H1 (cell line): Measurements from ENCODE around the gene PRODH2. TPM values are rescaled to one million over a fixed set of nuclear protein-coding genes. Genes with fewer than 3 reads are reported as not detected.
A peak's percentile ranks its signal among the peaks of the same experiment; 100 is the strongest.

Source experiments
- CTCF ChIA-PET: fragments of 300-600 bp; sonication (Branson Sonifier 250); formaldehyde crosslinking; loops from one replicate; lab custom pipeline; 2021; ENCODE audit not compliant: partially characterized antibody; lab: Charles Lee
- POLR2A ChIA-PET: fragments of 300-600 bp; sonication (Branson Sonifier 250); formaldehyde crosslinking; loops from one replicate; lab custom pipeline; 2021; ENCODE audit warnings: inconsistent platforms; ENCODE audit not compliant: partially characterized antibody; lab: Charles Lee
- DNase-seq, 2 experiments: peaks; one replicate each; pipeline versions ENCODE4 v3.0.0 to v3.0.0-alpha.2; 2010 to 2022; ENCODE audit warnings: low spot score in 2 of 2, low read depth in 1 of 2, mixed read lengths in 1 of 2
- FAIRE-seq: peaks from 2 replicates; lab custom pipeline; 2011; peaks lifted over from hg19 to GRCh38; lab: Jason Lieb, UNC
- H2AFZ ChIP-seq: 2 replicates; pipeline ENCODE4 v1.8.1; 2012; ENCODE audit warnings: low read length, inconsistent platforms
- H2AK5ac ChIP-seq: 2 replicates; pipeline ENCODE4 v1.6.1; 2013; ENCODE audit warnings: low read depth, low read length
- H2BK120ac ChIP-seq: replicated peaks from 2 replicates; pipeline ENCODE3; 2013; ENCODE audit warnings: low read depth, low read length, inconsistent platforms
- H2BK12ac ChIP-seq: 2 replicates; pipeline ENCODE4 v1.6.1; 2013; ENCODE audit warnings: low read depth, low read length
- H2BK15ac ChIP-seq: 2 replicates; pipeline ENCODE4 v1.6.1; 2013; ENCODE audit warnings: low read length
- H2BK20ac ChIP-seq: 2 replicates; pipeline ENCODE4 v1.6.1; 2013; ENCODE audit warnings: low read length
- H2BK5ac ChIP-seq: 2 replicates; pipeline ENCODE4 v1.6.1; 2013; ENCODE audit warnings: low read depth, low read length
- H3K14ac ChIP-seq: 2 replicates; pipeline ENCODE4 v1.6.1; 2013; ENCODE audit warnings: inconsistent platforms; ENCODE audit not compliant: insufficient read length
- H3K18ac ChIP-seq: 2 replicates; pipeline ENCODE4 v1.6.1; 2013; ENCODE audit warnings: low read length; ENCODE audit errors: extremely low read depth
- H3K23ac ChIP-seq: 2 replicates; pipeline ENCODE4 v1.6.1; 2013; ENCODE audit warnings: inconsistent platforms; ENCODE audit not compliant: insufficient read length
- H3K23me2 ChIP-seq: 2 replicates; pipeline ENCODE4 v1.6.1; 2013; ENCODE audit warnings: low read depth, low read length
- H3K27ac ChIP-seq: 2 replicates; pipeline ENCODE4 v1.6.1; 2011; ENCODE audit warnings: low read depth, low read length, inconsistent platforms
- H3K27me3 ChIP-seq, 4 experiments: replicated peaks in 1 of 4; 1 replicate in 1 of 4; 2 replicates in 3 of 4; pipeline versions ENCODE4 v1.6.1 to v1.8.1; 2011 to 2013; ENCODE audit warnings: low read length in 3 of 4, mild to moderate bottlenecking in 3 of 4, inconsistent platforms in 2 of 4, mixed read lengths in 2 of 4, moderate library complexity in 1 of 4; ENCODE audit not compliant: control insufficient read depth in 3 of 4, insufficient read depth in 3 of 4; ENCODE audit errors: extremely low read depth in 1 of 4
- H3K36me3 ChIP-seq, 4 experiments: 2 replicates each; pipeline versions ENCODE4 v1.6.1 to v1.8.1; 2011 to 2013; ENCODE audit warnings: mild to moderate bottlenecking in 4 of 4, low read length in 3 of 4, moderate library complexity in 2 of 4, control low read depth in 1 of 4, inconsistent platforms in 1 of 4; ENCODE audit not compliant: insufficient read depth in 4 of 4, control insufficient read depth in 2 of 4
- H3K4ac ChIP-seq: replicated peaks from 2 replicates; pipeline ENCODE3; 2013; ENCODE audit warnings: low read length, low read depth, mixed read lengths, inconsistent platforms; ENCODE audit not compliant: insufficient read length
- H3K4me1 ChIP-seq, 4 experiments: replicated peaks in 1 of 4; 1 replicate in 1 of 4; 2 replicates in 3 of 4; pipeline versions ENCODE4 v1.6.1 to v1.8.1; 2011 to 2013; ENCODE audit warnings: low read length in 3 of 4, inconsistent platforms in 2 of 4, mixed read lengths in 1 of 4; ENCODE audit not compliant: insufficient read depth in 4 of 4, control insufficient read depth in 3 of 4
- H3K4me2 ChIP-seq, 2 experiments: 2 replicates each; pipeline versions ENCODE4 v1.6.1 to v1.8.1; 2011 to 2013; ENCODE audit warnings: low read depth in 2 of 2, low read length in 2 of 2, control low read depth in 1 of 2, inconsistent platforms in 1 of 2, mild to moderate bottlenecking in 1 of 2; ENCODE audit not compliant: insufficient read depth in 1 of 2
- H3K4me3 ChIP-seq, 4 experiments: fragments of 200-600, 300-600 bp in 1 of 4; sonication (generic), shearing (Covaris generic), sonication (Bioruptor Twin) in 1 of 4; 2 replicates each; pipeline versions ENCODE4 v1.5.1 to v1.8.1; 2011 to 2016; ENCODE audit warnings: low read length in 4 of 4, low read depth in 3 of 4, control low read depth in 2 of 4, inconsistent platforms in 2 of 4, mild to moderate bottlenecking in 2 of 4, mixed read lengths in 1 of 4, moderate library complexity in 1 of 4; ENCODE audit not compliant: insufficient read depth in 2 of 4; ENCODE audit errors: extremely low read depth in 1 of 4
- H3K56ac ChIP-seq: replicated peaks from 2 replicates; pipeline ENCODE3; 2013; ENCODE audit warnings: low read depth, mild to moderate bottlenecking, mixed read lengths, low read length, inconsistent platforms; ENCODE audit not compliant: insufficient read length
- H3K79me1 ChIP-seq: 2 replicates; pipeline ENCODE4 v1.6.1; 2013; ENCODE audit warnings: low read depth, low read length, control low read depth
- H3K79me2 ChIP-seq, 2 experiments: 2 replicates each; pipeline versions ENCODE4 v1.6.1 to v1.8.1; 2012 to 2013; ENCODE audit warnings: low read length in 2 of 2, mild to moderate bottlenecking in 2 of 2, inconsistent platforms in 1 of 2; ENCODE audit not compliant: insufficient read depth in 2 of 2, control insufficient read depth in 1 of 2
- H3K9ac ChIP-seq, 4 experiments: replicated peaks in 1 of 4; 1 replicate in 1 of 4; 2 replicates in 3 of 4; pipeline versions ENCODE4 v1.6.1 to v1.8.1; 2011 to 2013; ENCODE audit warnings: low read depth in 3 of 4, low read length in 3 of 4, control low read depth in 2 of 4, mild to moderate bottlenecking in 2 of 4, moderate library complexity in 2 of 4, inconsistent platforms in 1 of 4; ENCODE audit errors: extremely low read depth in 1 of 4
- H3K9me3 ChIP-seq, 2 experiments: 2 replicates each; pipeline versions ENCODE4 v1.6.1 to v1.8.1; 2012 to 2013; ENCODE audit warnings: mild to moderate bottlenecking in 2 of 2, moderate library complexity in 2 of 2, control low read depth in 1 of 2, inconsistent platforms in 1 of 2, low read depth in 1 of 2, low read length in 1 of 2, mixed read lengths in 1 of 2; ENCODE audit not compliant: insufficient read depth in 2 of 2
- H4K20me1 ChIP-seq, 2 experiments: replicated peaks in 1 of 2; 2 replicates each; pipeline versions ENCODE3 to v1.8.1; 2011 to 2013; ENCODE audit warnings: inconsistent platforms in 2 of 2, low read length in 2 of 2, mild to moderate bottlenecking in 1 of 2; ENCODE audit not compliant: insufficient read depth in 2 of 2, control insufficient read depth in 1 of 2
- H4K5ac ChIP-seq: 2 replicates; pipeline ENCODE4 v1.6.1; 2013; ENCODE audit warnings: low read length, low read depth, mixed read lengths, inconsistent platforms; ENCODE audit not compliant: insufficient read length
- H4K8ac ChIP-seq: 2 replicates; pipeline ENCODE4 v1.8.0; 2013; ENCODE audit warnings: mild to moderate bottlenecking, moderate library complexity, low read length, inconsistent platforms; ENCODE audit not compliant: insufficient read depth; ENCODE audit errors: extremely low read depth
- H4K91ac ChIP-seq: replicated peaks from 2 replicates; pipeline ENCODE3; 2013; ENCODE audit warnings: low read length, mixed read lengths, inconsistent platforms; ENCODE audit not compliant: insufficient read length
- ASH2L ChIP-seq: fragments of 200-600, 300-600 bp; sonication (generic); IDR thresholded peaks from one replicate; pipeline ENCODE4 v1.7.1; 2017; ENCODE audit warnings: low read length
- CTBP2 ChIP-seq: IDR thresholded peaks from 2 replicates; pipeline ENCODE4 v1.7.0; 2011; ENCODE audit warnings: borderline replicate concordance, mild to moderate bottlenecking, moderate library complexity, mixed read lengths, low read length; ENCODE audit not compliant: insufficient read depth, insufficient read length
- CTCF ChIP-seq, 3 experiments: IDR thresholded peaks; 1 replicate in 2 of 3; 2 replicates in 1 of 3; pipeline versions ENCODE4 v1.5.1 to v1.6.1; 2011; ENCODE audit warnings: low read length in 3 of 3, mild to moderate bottlenecking in 3 of 3, inconsistent platforms in 2 of 3, low read depth in 1 of 3, moderate library complexity in 1 of 3; ENCODE audit not compliant: insufficient read depth in 1 of 3; ENCODE audit errors: control extremely low read depth in 1 of 3
- FOSL1 ChIP-seq: IDR thresholded peaks from 2 replicates; pipeline ENCODE4 v1.6.1; 2011; ENCODE audit warnings: mild to moderate bottlenecking, low read depth, low read length, moderate library complexity; ENCODE audit not compliant: insufficient read depth
- HDAC6 ChIP-seq: IDR thresholded peaks from one replicate; pipeline ENCODE4 v1.7.1; 2012; ENCODE audit warnings: low read depth, mild to moderate bottlenecking, inconsistent platforms, low read length, moderate library complexity
- KDM1A ChIP-seq: fragments of 200-600, 300-600 bp; sonication (generic); IDR thresholded peaks from 2 replicates; pipeline ENCODE4 v1.7.1; 2016; ENCODE audit warnings: mild to moderate bottlenecking, low read length, borderline replicate concordance
- RBBP5 ChIP-seq: IDR thresholded peaks from 2 replicates; pipeline ENCODE4 v1.7.1; 2012; ENCODE audit warnings: low read depth, mild to moderate bottlenecking, inconsistent platforms, low read length, moderate library complexity, borderline replicate concordance
- SIRT6 ChIP-seq: IDR thresholded peaks from one replicate; pipeline ENCODE4 v1.7.1; 2012; ENCODE audit warnings: low read length, inconsistent platforms
- SIX5 ChIP-seq: IDR thresholded peaks from 2 replicates; pipeline ENCODE4 v1.6.1; 2011; ENCODE audit warnings: mild to moderate bottlenecking, low read depth, low read length
- TCF12 ChIP-seq: IDR thresholded peaks from 2 replicates; pipeline ENCODE4 v1.6.1; 2011; ENCODE audit warnings: low read depth, mild to moderate bottlenecking, low read length
- WGBS, 2 experiments: shearing (Covaris generic) in 1 of 2; methylation state at CpG; one replicate each; pipeline versions ENCODE4 v1.1.6 to v1.1.7; 2013 to 2015; ENCODE audit warnings: low lambda C conversion rate in 2 of 2, mixed read lengths in 2 of 2, inconsistent platforms in 1 of 2, low coverage in 1 of 2, missing lambda C conversion rate in 1 of 2; ENCODE audit not compliant: insufficient replicate concordance in 2 of 2, insufficient coverage in 1 of 2, insufficient read length in 1 of 2; ENCODE audit errors: extremely low coverage in 1 of 2, missing lambda C conversion rate in 1 of 2; 5-methylcytosine and 5-hydroxymethylcytosine counted together
- polyA plus RNA-seq, 7 experiments: library from polyadenylated mRNA; depleted of rRNA in 3 of 7; stranded (reverse) in 5 of 7; unstranded in 2 of 7; fragments of >200 nt in 5 of 7; fragments of 200-250 nt in 2 of 7; gene quantifications; 1 replicate in 5 of 7; 2 replicates in 1 of 7; 4 replicates in 1 of 7; pipeline versions ENCODE4 v1.2.1 to v1.2.3, GENCODE V29; 2011 to 2013; ENCODE audit warnings: missing spikeins in 2 of 7, mixed read lengths in 2 of 7
- total RNA-seq: library from RNA; stranded (reverse); fragmentation: NEBNext Ultra II Directional; extraction: Animal tissue kit (Norgen Biotek cat#: 25700); gene quantifications from 2 replicates; pipeline ENCODE4 v1.2.1, GENCODE V29; 2021

The PRODH2 gene
- total and polyA plus RNA-seq, 2 of the 8 experiments (the other 6 are each of a cell fraction or from before 2014, with no cell fraction given): not detected

- H3K79me1 ChIP-seq: no peaks in the 10 kb centered on the region
- peaks cover 22% of the 10 kb centered on the region for H3K23me2 ChIP-seq
- peaks cover 0 to 2% of the 10 kb centered on the region in 2 experiments for H4K20me1 ChIP-seq
- H3K4me1 ChIP-seq: peaks cover 0 to 16% (median 7%) of the 10 kb centered on the region in 4 experiments; a peak in 5 of 7 replicates
- H3K27me3 ChIP-seq: peaks cover 20 to 49% (median 35%) of the 10 kb centered on the region in 4 experiments
- peak overlapping the region; percentile 95 to 96 for H3K4me2 ChIP-seq
- no peak overlapping the region for H3K23ac ChIP-seq
- H2BK15ac ChIP-seq: 0 out of 2 replicates have a peak overlapping the region, but pooled peaks have one; percentile 81
- 0 out of 2 replicates have a peak overlapping the region, but pooled peaks have one; percentile 39 for H2BK12ac ChIP-seq
- no peaks in the 10 kb centered on the region for H3K36me3 ChIP-seq
- no peak overlapping the region for H2AFZ ChIP-seq
- POLR2A ChIA-PET: interaction anchor here (0.7 kb wide), 1 partner anchor 55 kb away, joined by 3 read pairs; no protein-coding TSS in a partner anchor
- H3K9ac ChIP-seq: no peak overlapping the region
- no peak overlapping the region for H3K4ac ChIP-seq
- no peak overlapping the region for H2BK20ac ChIP-seq
- H3K14ac ChIP-seq: no peak overlapping the region
- H4K8ac ChIP-seq: peak overlapping the region; percentile 94
- 3% methylated on average over 23 of the region's 26 CpGs; no CpG with 5 or more reads in 1 of the 2 experiments for WGBS, 2 experiments
- no peak overlapping the region for H3K56ac ChIP-seq
- H4K91ac ChIP-seq: no peak overlapping the region
- H3K4me3 ChIP-seq: peak overlapping the region; percentile 30 to 59 (median 48)
- H2BK5ac ChIP-seq: no peak overlapping the region
- no peak overlapping the region for H3K27ac ChIP-seq
- CTCF ChIA-PET: interaction anchor here (1.0 to 2.0 kb wide), 4 partner anchors 11 to 153 kb away, joined by 3 to 7 read pairs (median 4); no protein-coding TSS in a partner anchor
- H3K18ac ChIP-seq: peak overlapping the region; percentile 48
- no peak overlapping the region for H2AK5ac ChIP-seq
- H2BK120ac ChIP-seq: no peak overlapping the region
- no peaks in the 10 kb centered on the region; a peak in 1 of 4 replicates for H3K9me3 ChIP-seq
- DNase-seq (peak in 1 of 2 experiments; percentile 61), FAIRE-seq (peak; percentile 28)
- no peak overlapping the region for H4K5ac ChIP-seq
- no peaks in the 10 kb centered on the region for H3K79me2 ChIP-seq
- TF ChIP-seq CTBP2 (no peak), CTCF (IDR thresholded peaks at IDR 0.05; ENCODE audit: control extremely low read depth in 1 of 3, insufficient read depth in 1 of 3, low read depth in 1 of 3, low read length in 3 of 3) (peak; percentile 0 to 31 (median 30); a peak in 3 of 4 replicates), FOSL1 (no peak), TCF12 (peak; percentile 69; the same call in 1 of the 2 replicates), SIX5 (no peak), HDAC6 (no peak), KDM1A (no peak), SIRT6 (no peak), RBBP5 (no peak), ASH2L (peak; percentile 45)
These were observed 33.5 kb upstream of the PRODH2 start for GRCh38 chr19:35846038-35846668.
